ENCODE results near the gene CTCFL. TPM values are rescaled to one million over a fixed set of nuclear protein-coding genes. Genes with fewer than 3 reads are reported as not detected.

CTCFL gene
- total and polyA plus RNA-seq, 3 donors from 2014 or later = 19.8 to 33.9 (median 24.8) TPM

- Histone ChIP-seq H3K36me3 (ENCODE audit: low read depth, missing control alignments) (no peaks in the 10 kb centered on the region), H3K4me1 (no peaks in the 10 kb centered on the region), H3K4me3 (no peak overlapping the region), H3K27ac (no peak overlapping the region), H3K27me3 (no peaks in the 10 kb centered on the region), H3K9me3 (no peaks in the 10 kb centered on the region)
- 68 to 75% methylated on average over 12 of the region's 12 CpGs for WGBS, 2 donors
- intact Hi-C loops (cut with DNase I; ENCODE audit: low total_unique reads) = no loop called here
- TF ChIP-seq CTCF (IDR thresholded peaks at IDR 0.05) = no peak
- TF ChIP-seq POLR2A (IDR thresholded peaks at IDR 0.05) = no peak
- DNase-seq = no peak
These were observed 20.1 kb upstream of the CTCFL start for GRCh38 chr20:57544838-57545564.

- H3K9me3 ChIP-seq = no peaks in the 10 kb centered on the region
- intact Hi-C loops (cut with DNase I; ENCODE audit: low total_unique reads) = no loop called here
- H3K27ac ChIP-seq = no peak overlapping the region
- TF ChIP-seq POLR2A (IDR thresholded peaks at IDR 0.05) (no peak), CTCF (IDR thresholded peaks at IDR 0.05) (no peak)
- H3K36me3 ChIP-seq (ENCODE audit: low read depth, missing control alignments) = no peaks in the 10 kb centered on the region
- H3K4me1 ChIP-seq = no peaks in the 10 kb centered on the region
- no peaks in the 10 kb centered on the region for H3K27me3 ChIP-seq
- WGBS, 2 donors = 68 to 74% methylated on average over 2 of the region's 2 CpGs
- DNase-seq = no peak
- no peak overlapping the region for H3K4me3 ChIP-seq
These were observed 18.8 kb upstream of the CTCFL start for GRCh38 chr20:57543754-57544153.

GRCh38 chr20:57540890-57541580 lies 16.1 kb upstream of the CTCFL start:
- Histone ChIP-seq H3K4me1 (no peaks in the 10 kb centered on the region), H3K27me3 (no peaks in the 10 kb centered on the region), H3K27ac (no peak overlapping the region), H3K36me3 (ENCODE audit: low read depth, missing control alignments) (no peaks in the 10 kb centered on the region), H3K9me3 (no peaks in the 10 kb centered on the region), H3K4me3 (no peak overlapping the region)
- intact Hi-C loops (cut with DNase I; ENCODE audit: low total_unique reads) = no loop called here
- TF ChIP-seq POLR2A (IDR thresholded peaks at IDR 0.05) = no peak
- no peak for TF ChIP-seq CTCF (IDR thresholded peaks at IDR 0.05)
- 53 to 60% methylated on average over 17 of the region's 17 CpGs for WGBS, 2 donors
- DNase-seq = no peak

DNA sequence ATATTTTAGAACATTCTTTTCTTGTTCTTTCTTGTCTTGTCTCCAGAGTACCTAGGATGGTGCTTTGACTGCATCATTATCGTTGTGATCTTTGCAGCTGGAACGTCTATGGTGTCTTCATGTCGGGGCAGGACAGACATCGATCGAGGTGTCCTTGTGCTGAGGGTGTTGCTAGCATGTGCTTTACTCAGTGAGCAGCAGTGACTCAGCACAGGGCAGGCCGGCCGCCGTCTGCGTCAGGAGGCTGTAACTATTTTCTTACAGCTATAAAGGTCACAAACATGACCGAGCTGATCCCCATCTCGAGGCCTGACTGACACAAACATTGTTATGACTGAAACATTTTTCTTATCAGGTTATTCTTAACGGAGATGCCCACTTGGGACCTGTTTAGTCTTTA lies 14.9 kb upstream of the CTCFL start:
- TF ChIP-seq CTCF (IDR thresholded peaks at IDR 0.05) (no peak), POLR2A (IDR thresholded peaks at IDR 0.05) (no peak)
- no peaks in the 10 kb centered on the region for H3K4me1 ChIP-seq
- intact Hi-C loops (cut with DNase I; ENCODE audit: low total_unique reads) = no loop called here
- H3K27me3 ChIP-seq = no peaks in the 10 kb centered on the region
- H3K4me3 ChIP-seq = no peak overlapping the region
- no peaks in the 10 kb centered on the region for H3K9me3 ChIP-seq
- no peak overlapping the region for H3K27ac ChIP-seq
- H3K36me3 ChIP-seq (ENCODE audit: low read depth, missing control alignments) = no peaks in the 10 kb centered on the region
- no peak for DNase-seq
- WGBS, 2 donors = 81 to 83% methylated on average over 12 of the region's 12 CpGs
